ENCODE measurements around the gene PRSS27.
"Not testable (repeated sequence)": the region's sequence is repeated elsewhere in the genome, so short reads cannot be mapped to it uniquely, and the experiment has no call there.

PRSS27 gene

DNA sequence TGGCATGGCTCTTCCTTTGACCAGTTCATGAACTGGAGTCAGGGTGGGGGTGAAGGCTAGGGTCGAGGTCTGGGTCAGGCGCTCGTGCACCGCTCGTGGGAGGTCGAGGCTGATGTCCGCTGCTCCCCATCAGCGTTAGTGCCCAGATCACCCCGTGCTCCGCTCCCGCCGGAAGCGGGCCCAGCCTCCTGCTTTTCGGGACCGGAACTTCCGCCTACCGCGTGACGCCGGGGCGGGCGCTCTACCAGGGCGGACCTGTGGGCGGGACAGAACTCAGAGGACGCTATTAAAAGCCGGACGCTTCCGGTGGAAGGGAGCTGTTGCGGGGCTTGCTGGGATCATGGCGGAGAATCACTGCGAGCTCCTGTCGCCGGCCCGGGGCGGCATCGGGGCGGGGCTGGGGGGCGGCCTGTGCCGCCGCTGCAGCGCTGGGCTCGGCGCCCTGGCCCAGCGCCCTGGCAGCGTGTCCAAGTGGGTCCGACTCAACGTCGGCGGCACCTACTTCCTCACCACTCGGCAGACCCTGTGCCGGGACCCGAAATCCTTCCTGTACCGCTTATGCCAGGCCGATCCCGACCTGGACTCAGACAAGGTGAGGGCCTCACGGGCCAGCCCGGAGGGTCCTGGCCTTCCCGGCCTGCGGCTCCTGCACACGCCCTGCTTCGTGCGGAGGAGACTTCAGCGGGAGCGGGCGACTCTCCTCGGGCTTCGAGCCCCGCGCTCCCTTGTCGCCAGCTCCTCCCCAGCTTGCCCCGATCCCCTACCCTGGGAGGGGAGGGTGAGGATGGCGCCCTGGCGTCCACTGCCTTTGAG is 37.6 kb downstream of the PRSS27 start, which contains the start of gene KCTD5:
Gene KCTD5 (plus strand): TSS at position 315 of the 813 bp plus-strand sequence. CDS start 26 bp downstream, at position 341.
- CTCF ChIA-PET, result interaction anchor here (0.8 kb wide), 1 partner anchor 16 kb away, joined by 3 read pairs; no protein-coding TSS in a partner anchor
- peak within 1 kb of the TSS; percentile 83 for H3K27ac ChIP-seq
- peak; percentile 92 for DNase-seq (ENCODE audit: low spot score)
- TF ChIP-seq, protein P1, sequence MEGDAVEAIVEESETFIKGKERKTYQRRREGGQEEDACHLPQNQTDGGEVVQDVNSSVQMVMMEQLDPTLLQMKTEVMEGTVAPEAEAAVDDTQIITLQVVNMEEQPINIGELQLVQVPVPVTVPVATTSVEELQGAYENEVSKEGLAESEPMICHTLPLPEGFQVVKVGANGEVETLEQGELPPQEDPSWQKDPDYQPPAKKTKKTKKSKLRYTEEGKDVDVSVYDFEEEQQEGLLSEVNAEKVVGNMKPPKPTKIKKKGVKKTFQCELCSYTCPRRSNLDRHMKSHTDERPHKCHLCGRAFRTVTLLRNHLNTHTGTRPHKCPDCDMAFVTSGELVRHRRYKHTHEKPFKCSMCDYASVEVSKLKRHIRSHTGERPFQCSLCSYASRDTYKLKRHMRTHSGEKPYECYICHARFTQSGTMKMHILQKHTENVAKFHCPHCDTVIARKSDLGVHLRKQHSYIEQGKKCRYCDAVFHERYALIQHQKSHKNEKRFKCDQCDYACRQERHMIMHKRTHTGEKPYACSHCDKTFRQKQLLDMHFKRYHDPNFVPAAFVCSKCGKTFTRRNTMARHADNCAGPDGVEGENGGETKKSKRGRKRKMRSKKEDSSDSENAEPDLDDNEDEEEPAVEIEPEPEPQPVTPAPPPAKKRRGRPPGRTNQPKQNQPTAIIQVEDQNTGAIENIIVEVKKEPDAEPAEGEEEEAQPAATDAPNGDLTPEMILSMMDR (conservative IDR thresholded peaks at IDR 0.05; ENCODE audit: low read depth), result no peak
- POLR2A ChIA-PET (ENCODE audit: low non-redundant PET), result interaction anchor here (0.5 to 0.9 kb wide), 4 partner anchors 36 to 339 kb away, joined by 3 to 4 read pairs (median 3); no protein-coding TSS in a partner anchor

DNA sequence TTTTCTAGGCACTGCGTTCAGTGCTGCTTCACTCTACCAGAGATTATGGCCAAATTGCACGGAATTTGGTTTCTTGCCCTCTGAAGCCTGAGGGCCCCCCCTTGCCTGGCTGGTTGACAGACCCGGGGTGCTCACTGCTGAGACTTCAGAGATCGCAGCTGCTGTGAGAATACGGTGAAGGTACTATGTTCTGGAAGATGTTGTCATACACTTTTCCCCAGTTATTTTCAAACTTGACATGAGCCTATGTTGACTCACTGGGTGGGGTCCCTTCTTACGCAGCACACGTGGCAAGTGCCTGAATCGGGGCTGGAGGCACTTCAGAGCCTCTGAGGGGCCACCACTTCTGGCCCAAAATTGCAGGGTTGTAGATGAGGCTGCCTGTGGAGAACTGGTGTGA is 39.7 kb downstream of the PRSS27 start:
- H3K27ac ChIP-seq, result peak overlapping the region; percentile 58
- CTCF ChIA-PET; POLR2A ChIA-PET (ENCODE audit: low non-redundant PET); DNase-seq (ENCODE audit: low spot score): not testable (repeated sequence)

DNA sequence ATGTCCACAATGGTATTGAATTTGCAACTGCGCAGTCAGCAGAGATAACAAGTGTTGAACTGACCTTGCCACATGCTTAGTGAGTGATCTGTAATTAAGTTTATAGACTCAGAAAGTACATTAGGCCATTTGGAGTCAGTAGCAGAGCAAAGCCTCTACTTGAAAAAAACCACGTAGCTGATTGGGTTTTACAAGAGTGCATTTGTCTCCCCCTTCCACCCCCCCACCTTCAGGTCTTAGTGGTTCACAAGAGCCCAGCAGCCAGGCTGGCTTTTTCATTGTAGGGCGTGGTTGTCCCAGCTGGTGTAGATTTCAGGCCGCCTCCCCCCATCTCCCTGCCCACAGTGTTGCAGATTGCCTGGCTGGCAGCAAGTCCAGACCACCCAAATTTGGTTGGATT is 40.1 kb downstream of the PRSS27 start:
- POLR2A ChIA-PET (ENCODE audit: low non-redundant PET); DNase-seq (ENCODE audit: low spot score); CTCF ChIA-PET: not testable (repeated sequence)
- H3K27ac ChIP-seq, result peak overlapping the region; percentile 58

DNA sequence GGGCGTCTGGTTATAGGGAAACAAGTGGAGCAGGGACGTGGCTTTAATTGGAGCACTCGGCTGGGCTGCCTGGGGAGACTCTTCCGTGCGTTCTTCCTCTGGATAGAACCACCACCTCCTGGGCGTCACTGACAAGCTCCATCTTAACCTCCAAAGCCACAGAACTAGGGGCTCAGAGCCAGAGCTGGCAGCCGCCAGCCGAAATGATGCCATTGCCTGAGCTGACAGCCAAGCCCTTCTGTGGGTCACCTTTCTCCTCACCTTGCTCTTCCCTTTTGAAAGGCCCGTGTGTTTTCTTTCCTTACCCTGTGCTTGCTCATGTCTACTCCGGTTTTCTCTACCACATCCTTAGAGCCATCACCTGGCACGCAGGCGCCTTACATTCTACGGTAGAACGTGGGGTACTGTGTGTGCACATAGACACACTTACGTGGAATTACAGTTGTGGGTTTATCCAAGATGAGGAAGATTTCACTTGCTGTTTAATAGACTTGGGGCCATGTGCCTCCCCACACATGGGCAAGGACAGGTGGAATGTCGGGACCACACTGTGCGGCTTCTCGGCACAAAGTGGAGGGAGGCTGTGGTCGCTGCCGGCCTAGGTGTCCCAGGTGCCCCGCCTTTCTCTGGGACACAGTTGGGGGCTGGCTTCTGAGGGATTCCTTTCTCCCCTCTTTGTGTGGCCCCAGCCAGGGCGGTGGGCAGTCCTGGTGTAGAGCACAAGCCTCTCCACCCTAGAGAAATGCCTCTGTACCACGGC is 41.6 kb downstream of the PRSS27 start:
- H3K27ac ChIP-seq; DNase-seq (ENCODE audit: low spot score); POLR2A ChIA-PET (ENCODE audit: low non-redundant PET): not testable (repeated sequence)
- CTCF ChIA-PET, result interaction anchor here (0.5 kb wide), 1 partner anchor 294 kb away, joined by 4 read pairs; no protein-coding TSS in a partner anchor

DNA sequence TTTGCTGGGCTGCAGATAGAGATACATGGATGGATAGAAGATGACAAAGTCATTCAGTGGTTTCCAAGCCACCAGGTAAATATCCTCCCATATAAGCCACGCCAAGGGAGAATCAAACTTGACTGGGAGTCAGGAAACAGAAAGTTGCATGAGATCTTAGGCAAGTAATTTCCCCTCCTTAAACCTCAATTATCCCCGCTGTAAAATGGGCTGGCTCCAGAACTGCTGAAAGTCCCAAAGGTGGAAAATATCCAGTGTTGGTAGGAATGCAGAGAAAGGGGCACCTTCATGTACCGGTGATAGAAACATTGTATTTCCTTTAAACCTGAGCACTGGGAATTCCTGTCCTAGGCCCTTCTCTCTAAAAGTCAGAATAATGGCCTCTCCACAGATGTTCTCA is 43.1 kb downstream of the PRSS27 start:
- POLR2A ChIA-PET (ENCODE audit: low non-redundant PET), result interaction anchor here (0.7 kb wide), 1 partner anchor 78 kb away, joined by 3 read pairs; no protein-coding TSS in a partner anchor
- DNase-seq (ENCODE audit: low spot score); CTCF ChIA-PET; H3K27ac ChIP-seq: not testable (repeated sequence)

DNA sequence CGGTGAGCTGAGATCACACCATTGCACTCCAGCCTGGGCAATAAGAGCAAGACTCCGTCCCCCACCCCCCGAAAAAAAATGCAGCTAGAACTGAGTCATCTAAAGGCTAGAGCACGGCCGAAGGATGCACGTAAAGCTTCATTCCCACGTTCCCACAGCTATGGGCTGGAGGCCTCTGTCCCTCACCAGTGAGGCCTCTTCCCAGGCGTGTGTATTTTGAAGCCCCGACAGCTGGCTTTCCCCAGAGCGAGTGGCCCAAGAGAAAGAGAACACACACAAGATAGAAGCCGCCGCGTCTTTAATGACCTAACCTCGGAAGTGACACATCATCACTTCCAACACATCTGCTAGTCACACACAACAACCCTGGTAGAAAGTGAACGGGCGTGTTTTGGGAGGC is 44.3 kb downstream of the PRSS27 start:
- no peak for DNase-seq (ENCODE audit: low spot score)
- H3K27ac ChIP-seq, result no peak overlapping the region
- CTCF ChIA-PET, result no interaction called here
- POLR2A ChIA-PET (ENCODE audit: low non-redundant PET), result no interaction called here
- TF ChIP-seq, protein P1 (conservative IDR thresholded peaks at IDR 0.05; ENCODE audit: low read depth), result no peak

DNA sequence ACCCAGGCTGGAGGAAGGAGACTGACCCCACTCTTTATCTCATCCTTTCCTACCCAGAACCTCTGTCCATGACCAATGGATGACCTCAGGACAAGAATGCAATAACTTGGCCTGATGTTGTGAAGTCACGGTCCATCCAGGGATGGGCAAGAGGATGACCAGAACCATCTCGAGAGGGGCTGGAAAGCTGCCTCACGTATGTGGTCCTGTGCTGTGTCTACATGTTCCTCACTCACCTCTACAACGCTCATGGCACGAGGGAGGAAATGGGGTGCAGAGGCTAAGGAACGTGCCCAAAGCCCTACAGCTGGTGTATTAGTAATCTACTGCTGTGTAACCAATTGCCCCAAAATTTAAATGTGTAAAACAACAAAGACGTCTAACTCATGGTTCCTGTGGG is 45.0 kb downstream of the PRSS27 start:
- DNase-seq (ENCODE audit: low spot score), result no peak
- ChIA-PET POLR2A (ENCODE audit: low non-redundant PET) (no interaction called here), CTCF (no interaction called here)
- H3K27ac ChIP-seq, result no peak overlapping the region; the same call in 1 of the 2 replicates
- TF ChIP-seq, protein P1 (conservative IDR thresholded peaks at IDR 0.05; ENCODE audit: low read depth), result no peak

DNA sequence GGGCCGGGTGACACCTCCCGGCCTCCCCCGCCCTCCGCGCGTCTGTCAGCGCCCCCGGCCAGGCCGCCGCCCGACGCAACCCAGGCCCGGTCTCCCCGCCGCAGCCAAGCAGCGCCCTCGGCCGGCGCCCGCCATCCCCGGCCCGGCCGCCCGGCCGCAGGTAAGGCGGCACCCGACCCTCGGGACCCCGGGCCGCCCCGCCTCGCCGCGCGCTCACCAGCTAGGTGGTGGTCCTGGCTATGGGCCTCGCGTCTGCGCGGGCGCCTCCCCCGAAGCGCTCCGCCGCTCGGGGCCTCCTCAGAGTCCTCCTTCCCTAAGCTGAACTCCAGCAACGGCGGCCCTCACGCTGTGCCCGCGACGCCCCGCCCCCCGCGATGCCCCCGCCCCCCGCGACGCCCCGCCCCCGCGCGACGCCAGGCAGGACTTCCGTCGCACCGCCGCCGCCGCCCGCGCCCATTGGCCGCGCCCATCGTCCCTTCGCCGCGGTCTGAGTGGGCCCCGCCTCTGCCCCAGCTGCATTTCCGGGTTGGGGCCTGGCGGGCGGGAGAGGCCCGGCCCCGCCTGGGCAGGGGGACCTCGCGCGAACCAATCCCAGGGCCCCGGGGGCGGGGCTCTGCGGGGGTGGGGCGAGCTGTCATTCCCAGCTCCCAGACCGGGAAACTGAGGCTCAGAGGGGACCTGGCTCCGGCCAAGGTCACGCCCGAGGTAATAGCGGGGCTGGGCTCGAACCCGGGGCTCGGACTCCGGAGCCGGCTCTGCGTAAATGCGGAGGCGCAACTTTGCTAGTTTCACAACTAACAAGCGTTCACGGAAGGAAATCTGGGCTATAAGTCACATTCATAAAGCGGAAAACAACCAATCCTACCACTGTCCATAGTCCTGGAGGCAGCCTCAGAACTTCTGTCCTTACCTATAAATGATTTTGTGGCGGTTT is 46.7 kb downstream of the PRSS27 start:
- TF ChIP-seq, protein P1 (conservative IDR thresholded peaks at IDR 0.05; ENCODE audit: low read depth), result no peak
- POLR2A ChIA-PET (ENCODE audit: low non-redundant PET), result interaction anchor here (0.6 to 0.9 kb wide), 2 partner anchors 9 to 70 kb away, joined by 3 to 4 read pairs; no protein-coding TSS in a partner anchor
- peak; percentile 90 for DNase-seq (ENCODE audit: low spot score)
- peak overlapping the region; percentile 84 for H3K27ac ChIP-seq
- CTCF ChIA-PET, result no interaction called here
